ENCODE results near the gene LRTM2.

The LRTM2 gene

GRCh38 chr12:1875608-1876007, 55.2 kb downstream of the LRTM2 start:
- no peak for ATAC-seq
- no peak for TF ChIP-seq TOX (CRISPR knock-in tag; IDR thresholded peaks at IDR 0.05; ENCODE audit: borderline replicate concordance)
- TF ChIP-seq, protein P1, sequence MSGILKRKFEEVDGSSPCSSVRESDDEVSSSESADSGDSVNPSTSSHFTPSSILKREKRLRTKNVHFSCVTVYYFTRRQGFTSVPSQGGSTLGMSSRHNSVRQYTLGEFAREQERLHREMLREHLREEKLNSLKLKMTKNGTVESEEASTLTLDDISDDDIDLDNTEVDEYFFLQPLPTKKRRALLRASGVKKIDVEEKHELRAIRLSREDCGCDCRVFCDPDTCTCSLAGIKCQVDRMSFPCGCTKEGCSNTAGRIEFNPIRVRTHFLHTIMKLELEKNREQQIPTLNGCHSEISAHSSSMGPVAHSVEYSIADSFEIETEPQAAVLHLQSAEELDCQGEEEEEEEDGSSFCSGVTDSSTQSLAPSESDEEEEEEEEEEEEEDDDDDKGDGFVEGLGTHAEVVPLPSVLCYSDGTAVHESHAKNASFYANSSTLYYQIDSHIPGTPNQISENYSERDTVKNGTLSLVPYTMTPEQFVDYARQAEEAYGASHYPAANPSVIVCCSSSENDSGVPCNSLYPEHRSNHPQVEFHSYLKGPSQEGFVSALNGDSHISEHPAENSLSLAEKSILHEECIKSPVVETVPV (CRISPR knock-in tag; IDR thresholded peaks at IDR 0.05): no peak
- no peak for TF ChIP-seq GLIS3 (CRISPR knock-in tag; IDR thresholded peaks at IDR 0.05)
- TF ChIP-seq RARB (CRISPR knock-in tag; IDR thresholded peaks at IDR 0.05): no peak
- TF ChIP-seq ZFP3 (CRISPR knock-in tag; IDR thresholded peaks at IDR 0.05): no peak
- no peak for TF ChIP-seq ZNF70 (CRISPR knock-in tag; IDR thresholded peaks at IDR 0.05)
- TF ChIP-seq PPARA (CRISPR knock-in tag; IDR thresholded peaks at IDR 0.05; ENCODE audit: borderline replicate concordance): no peak
- TF ChIP-seq POU6F1 (CRISPR knock-in tag; IDR thresholded peaks at IDR 0.05; ENCODE audit: borderline replicate concordance, low read depth): no peak
- no peak for TF ChIP-seq BACH2 (CRISPR knock-in tag; IDR thresholded peaks at IDR 0.05; ENCODE audit: borderline replicate concordance)
- TF ChIP-seq CSDC2 (CRISPR knock-in tag; IDR thresholded peaks at IDR 0.05): no peak
- no peak for TF ChIP-seq ZNF565 (CRISPR knock-in tag; conservative IDR thresholded peaks at IDR 0.05; ENCODE audit: low read depth)
- no peak for TF ChIP-seq OSR1 (CRISPR knock-in tag; IDR thresholded peaks at IDR 0.05)

GRCh38 chr12:1876086-1876485, 55.7 kb downstream of the LRTM2 start:
- TF ChIP-seq ZNF70 (CRISPR knock-in tag; IDR thresholded peaks at IDR 0.05) (no peak), ISL1 (CRISPR knock-in tag; IDR thresholded peaks at IDR 0.05) (no peak), TCF4 (CRISPR knock-in tag; IDR thresholded peaks at IDR 0.05; ENCODE audit: borderline replicate concordance) (no peak), RARB (CRISPR knock-in tag; IDR thresholded peaks at IDR 0.05) (no peak), ZFP30 (CRISPR knock-in tag; IDR thresholded peaks at IDR 0.05) (no peak), OSR1 (CRISPR knock-in tag; IDR thresholded peaks at IDR 0.05) (no peak), ZNF565 (CRISPR knock-in tag; conservative IDR thresholded peaks at IDR 0.05; ENCODE audit: low read depth) (no peak), CREB5 (CRISPR knock-in tag; IDR thresholded peaks at IDR 0.05; ENCODE audit: low read depth) (no peak), TOX (CRISPR knock-in tag; IDR thresholded peaks at IDR 0.05; ENCODE audit: borderline replicate concordance) (no peak), PPARA (CRISPR knock-in tag; IDR thresholded peaks at IDR 0.05; ENCODE audit: borderline replicate concordance) (no peak), BACH2 (CRISPR knock-in tag; IDR thresholded peaks at IDR 0.05; ENCODE audit: borderline replicate concordance) (no peak)
- TF ChIP-seq, protein P1 (CRISPR knock-in tag; IDR thresholded peaks at IDR 0.05): no peak
- TF ChIP-seq, protein P2, sequence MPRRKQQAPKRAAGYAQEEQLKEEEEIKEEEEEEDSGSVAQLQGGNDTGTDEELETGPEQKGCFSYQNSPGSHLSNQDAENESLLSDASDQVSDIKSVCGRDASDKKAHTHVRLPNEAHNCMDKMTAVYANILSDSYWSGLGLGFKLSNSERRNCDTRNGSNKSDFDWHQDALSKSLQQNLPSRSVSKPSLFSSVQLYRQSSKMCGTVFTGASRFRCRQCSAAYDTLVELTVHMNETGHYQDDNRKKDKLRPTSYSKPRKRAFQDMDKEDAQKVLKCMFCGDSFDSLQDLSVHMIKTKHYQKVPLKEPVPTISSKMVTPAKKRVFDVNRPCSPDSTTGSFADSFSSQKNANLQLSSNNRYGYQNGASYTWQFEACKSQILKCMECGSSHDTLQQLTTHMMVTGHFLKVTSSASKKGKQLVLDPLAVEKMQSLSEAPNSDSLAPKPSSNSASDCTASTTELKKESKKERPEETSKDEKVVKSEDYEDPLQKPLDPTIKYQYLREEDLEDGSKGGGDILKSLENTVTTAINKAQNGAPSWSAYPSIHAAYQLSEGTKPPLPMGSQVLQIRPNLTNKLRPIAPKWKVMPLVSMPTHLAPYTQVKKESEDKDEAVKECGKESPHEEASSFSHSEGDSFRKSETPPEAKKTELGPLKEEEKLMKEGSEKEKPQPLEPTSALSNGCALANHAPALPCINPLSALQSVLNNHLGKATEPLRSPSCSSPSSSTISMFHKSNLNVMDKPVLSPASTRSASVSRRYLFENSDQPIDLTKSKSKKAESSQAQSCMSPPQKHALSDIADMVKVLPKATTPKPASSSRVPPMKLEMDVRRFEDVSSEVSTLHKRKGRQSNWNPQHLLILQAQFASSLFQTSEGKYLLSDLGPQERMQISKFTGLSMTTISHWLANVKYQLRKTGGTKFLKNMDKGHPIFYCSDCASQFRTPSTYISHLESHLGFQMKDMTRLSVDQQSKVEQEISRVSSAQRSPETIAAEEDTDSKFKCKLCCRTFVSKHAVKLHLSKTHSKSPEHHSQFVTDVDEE (CRISPR knock-in tag; IDR thresholded peaks at IDR 0.05): no peak
- ATAC-seq: no peak

DNA sequence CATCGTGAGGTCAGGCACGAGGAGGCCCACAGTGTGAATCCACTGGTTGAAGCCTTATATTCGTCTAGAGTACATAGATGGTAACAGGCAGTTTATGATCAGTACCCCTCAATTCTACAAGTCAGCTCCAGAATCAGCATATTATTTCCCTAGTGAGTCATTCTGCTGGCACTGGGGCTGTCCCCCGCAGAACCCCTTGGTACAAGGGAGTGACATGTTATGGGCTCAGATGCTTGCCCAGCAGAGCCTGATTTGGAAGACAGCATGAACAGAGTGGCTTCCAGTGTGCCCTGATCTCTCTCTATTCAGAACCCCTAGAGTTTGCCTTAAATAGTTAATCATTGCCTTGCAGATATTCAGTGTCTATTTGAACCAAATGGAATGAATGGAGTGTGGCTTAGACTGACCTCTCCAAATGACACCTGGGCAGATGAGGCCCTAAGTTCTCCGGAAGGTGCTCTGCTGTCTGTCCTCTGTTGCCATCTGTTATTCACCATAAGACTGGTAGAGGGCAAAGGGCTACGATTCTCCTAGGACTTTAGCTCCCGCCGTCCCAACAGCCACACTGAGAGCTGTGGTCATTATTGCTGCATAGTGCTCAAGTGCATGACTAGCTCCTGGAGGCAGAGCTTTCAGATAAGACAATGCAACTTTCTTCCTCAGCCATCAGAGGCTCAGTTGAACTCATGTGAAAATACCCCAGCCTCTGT, 57.0 kb downstream of the LRTM2 start:
- ATAC-seq: no peak
- no peak for TF ChIP-seq SNAI2 (CRISPR knock-in tag; IDR thresholded peaks at IDR 0.05)
- no peak for TF ChIP-seq TCF4 (CRISPR knock-in tag; IDR thresholded peaks at IDR 0.05; ENCODE audit: borderline replicate concordance)
- no peak for TF ChIP-seq ZNF8 (CRISPR knock-in tag; IDR thresholded peaks at IDR 0.05)
- TF ChIP-seq CREB5 (CRISPR knock-in tag; IDR thresholded peaks at IDR 0.05; ENCODE audit: low read depth): no peak
- no peak for TF ChIP-seq TOX (CRISPR knock-in tag; IDR thresholded peaks at IDR 0.05; ENCODE audit: borderline replicate concordance)
- TF ChIP-seq ARNTL (CRISPR knock-in tag; IDR thresholded peaks at IDR 0.05; ENCODE audit: borderline replicate concordance, low read depth): no peak
- TF ChIP-seq OSR1 (CRISPR knock-in tag; IDR thresholded peaks at IDR 0.05): no peak
- TF ChIP-seq POU6F1 (CRISPR knock-in tag; IDR thresholded peaks at IDR 0.05; ENCODE audit: borderline replicate concordance, low read depth): no peak
- no peak for TF ChIP-seq RARB (CRISPR knock-in tag; IDR thresholded peaks at IDR 0.05)

All from SK-N-SH treated with all-trans-retinoic acid at 6 μM for 48 hours (cell line).